Fibroblast of skin of right biceps (primary cell): ENCODE measurements around the gene MOSPD3.
A peak's percentile ranks its signal among the peaks of the same experiment; 100 is the strongest.
"Not testable (repeated sequence)": the region's sequence is repeated elsewhere in the genome, so short reads cannot be mapped to it uniquely, and the experiment has no call there.

ENCODE experiments used
- DNase-seq: peaks from one replicate; pipeline ENCODE4 v3.0.0-alpha.2; 2013

Gene MOSPD3

GRCh38 chr7:100611983-100612729, at the start of gene MOSPD3:
Gene MOSPD3 (plus strand): TSS chr7:100612540. CDS start chr7:100612792, 252 bp downstream.
- DNase-seq, result peak; percentile 100

- no peak for DNase-seq
Observed at GRCh38 chr7:100563100-100563564, 49.2 kb upstream of the MOSPD3 start.

GRCh38 chr7:100563809-100564400, 48.4 kb upstream of the MOSPD3 start:
- DNase-seq, result peak; percentile 64

- not testable (repeated sequence) for DNase-seq
Observed at GRCh38 chr7:100564405-100564804, 47.9 kb upstream of the MOSPD3 start.

GRCh38 chr7:100565133-100565571, 47.2 kb upstream of the MOSPD3 start:
- no peak for DNase-seq

GRCh38 chr7:100566018-100566531, 46.3 kb upstream of the MOSPD3 start:
- no peak for DNase-seq

- DNase-seq, result no peak
Observed at GRCh38 chr7:100567031-100567730, 45.2 kb upstream of the MOSPD3 start.

GRCh38 chr7:100567751-100568175, 44.6 kb upstream of the MOSPD3 start:
- no peak for DNase-seq

- no peak for DNase-seq
Observed at GRCh38 chr7:100568176-100568895, 44.0 kb upstream of the MOSPD3 start.

- no peak for DNase-seq
Observed at GRCh38 chr7:100568896-100569844, 43.2 kb upstream of the MOSPD3 start.

GRCh38 chr7:100570954-100571828, 41.1 kb upstream of the MOSPD3 start:
- no peak for DNase-seq

- no peak for DNase-seq
Observed at GRCh38 chr7:100571829-100572116, 40.6 kb upstream of the MOSPD3 start.

- DNase-seq, result no peak
Observed at GRCh38 chr7:100572281-100572948, 39.9 kb upstream of the MOSPD3 start.

GRCh38 chr7:100572949-100573675, 39.2 kb upstream of the MOSPD3 start:
- no peak for DNase-seq

- no peak for DNase-seq
Observed at GRCh38 chr7:100573691-100574361, 38.5 kb upstream of the MOSPD3 start, which contains the start of gene SAP25. Gene SAP25 (minus strand): TSS chr7:100573900. CDS start chr7:100573742, 158 bp downstream.

- DNase-seq, result no peak
Observed at GRCh38 chr7:100574362-100575205, 37.8 kb upstream of the MOSPD3 start.

- no peak for DNase-seq
Observed at GRCh38 chr7:100575206-100575631, 37.1 kb upstream of the MOSPD3 start.
